SU-DHL-6 (cell line): ENCODE data around the gene GSDME.

Experiments used
- CTCF ChIP-seq: fragments of 200-600 bp; sonication (generic); IDR thresholded peaks from one replicate; pipeline ENCODE4 v1.5.1; 2017; ENCODE audit warnings: antibody characterized with exemption, mild to moderate bottlenecking, low read length, moderate library complexity; ENCODE audit not compliant: insufficient read depth, poor library complexity, severe bottlenecking
- EZH2phosphoT487 ChIP-seq: fragments of 200-600 bp; sonication (generic), shearing (Covaris generic); conservative IDR thresholded peaks from 2 replicates; pipeline ENCODE4 v1.6.1; 2018; ENCODE audit warnings: mild to moderate bottlenecking, antibody characterized with exemption, low read length, moderate library complexity, mixed read lengths

DNA sequence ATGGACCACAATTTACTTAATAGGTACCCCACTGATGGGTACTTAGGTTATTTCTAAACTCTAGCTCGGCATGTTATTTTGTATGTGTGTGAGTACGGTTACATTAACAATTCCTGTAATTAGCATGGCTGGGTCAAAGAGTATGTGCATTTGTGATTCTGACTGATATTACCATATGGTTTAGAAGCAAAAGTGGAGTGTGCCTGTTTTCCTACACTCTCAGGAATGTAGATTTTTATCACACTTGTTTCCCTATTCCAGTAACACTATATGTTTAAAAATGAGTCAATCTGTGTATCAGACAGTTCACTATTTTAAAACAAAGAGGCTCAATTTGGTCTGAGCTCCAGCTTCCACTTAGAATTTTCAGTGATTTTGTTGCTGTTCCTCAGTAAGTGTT, 44.6 kb upstream of the GSDME start:
- TF ChIP-seq CTCF (no peak), EZH2phosphoT487 (no peak)
